ENCODE data around the gene SURF2. TPM values are rescaled to one million over a fixed set of nuclear protein-coding genes. Genes with fewer than 3 reads are reported as not detected.

SURF2 gene
- total RNA-seq, 1 experiment from 2014 or later = 39.5 TPM

- no TSS peak for BruUV-seq (replicated peaks)
- Mint-ChIP-seq H3K27ac (ENCODE audit: low read depth, unreplicated experiment) (no peak overlapping the region), H3K4me1 (ENCODE audit: insufficient read depth, unreplicated experiment) (no peaks in the 10 kb centered on the region), H3K9me3 (ENCODE audit: unreplicated experiment) (no peaks in the 10 kb centered on the region), H3K36me3 (ENCODE audit: insufficient read depth, unreplicated experiment) (no peaks in the 10 kb centered on the region), H3K4me3 (ENCODE audit: unreplicated experiment) (no peak overlapping the region), H3K27me3 (ENCODE audit: insufficient read depth, unreplicated experiment) (no peaks in the 10 kb centered on the region)
- ChIA-PET POLR2A (no interaction called here), CTCF (interaction anchor here (2.1 kb wide), 1 partner anchor 198 kb away, joined by 7 read pairs; no protein-coding TSS in a partner anchor)
- no peak for DNase-seq (ENCODE audit: unreplicated experiment)
- TF ChIP-seq CTCF (IDR thresholded peaks at IDR 0.05; ENCODE audit: unreplicated experiment) = no peak
- intact Hi-C loops (cut with micrococcal nuclease) = no loop called here
These were observed 28.5 kb downstream of the SURF2 start for GRCh38 chr9:133384736-133385321.

GRCh38 chr9:133385452-133385851 is 29.1 kb downstream of the SURF2 start:
- POLR2A ChIA-PET = no interaction called here
- Mint-ChIP-seq H3K4me1 (ENCODE audit: insufficient read depth, unreplicated experiment) (no peaks in the 10 kb centered on the region), H3K36me3 (ENCODE audit: insufficient read depth, unreplicated experiment) (no peaks in the 10 kb centered on the region), H3K27ac (ENCODE audit: low read depth, unreplicated experiment) (no peak overlapping the region), H3K9me3 (ENCODE audit: unreplicated experiment) (no peaks in the 10 kb centered on the region), H3K27me3 (ENCODE audit: insufficient read depth, unreplicated experiment) (no peaks in the 10 kb centered on the region), H3K4me3 (ENCODE audit: unreplicated experiment) (no peak overlapping the region)
- CTCF ChIA-PET = interaction anchor here (2.1 kb wide), 1 partner anchor 199 kb away, joined by 7 read pairs; no protein-coding TSS in a partner anchor
- TF ChIP-seq CTCF (IDR thresholded peaks at IDR 0.05; ENCODE audit: unreplicated experiment) = no peak
- no peak for DNase-seq (ENCODE audit: unreplicated experiment)
- intact Hi-C loops (cut with micrococcal nuclease) = no loop called here
- BruUV-seq (replicated peaks) = no TSS peak

GRCh38 chr9:133386338-133386737 is 30.0 kb downstream of the SURF2 start:
- Mint-ChIP-seq H3K9me3 (ENCODE audit: unreplicated experiment) (no peaks in the 10 kb centered on the region), H3K4me1 (ENCODE audit: insufficient read depth, unreplicated experiment) (no peaks in the 10 kb centered on the region), H3K27me3 (ENCODE audit: insufficient read depth, unreplicated experiment) (no peaks in the 10 kb centered on the region), H3K4me3 (ENCODE audit: unreplicated experiment) (no peak overlapping the region), H3K36me3 (ENCODE audit: insufficient read depth, unreplicated experiment) (no peaks in the 10 kb centered on the region), H3K27ac (ENCODE audit: low read depth, unreplicated experiment) (no peak overlapping the region)
- no peak for DNase-seq (ENCODE audit: unreplicated experiment)
- no TSS peak for BruUV-seq (replicated peaks)
- POLR2A ChIA-PET = interaction anchor here (0.7 kb wide), 1 partner anchor 10 kb away, joined by 3 read pairs; the partner anchor contains the start of gene STKLD1
- CTCF ChIA-PET = interaction anchor here (0.6 to 2.1 kb wide), 2 partner anchors 200 to 1825 kb away, joined by 3 to 7 read pairs; no protein-coding TSS in a partner anchor
- no peak for TF ChIP-seq CTCF (IDR thresholded peaks at IDR 0.05; ENCODE audit: unreplicated experiment)
- intact Hi-C loops (cut with micrococcal nuclease) = no loop called here

GRCh38 chr9:133387680-133388079 is 31.3 kb downstream of the SURF2 start:
- no peak for DNase-seq (ENCODE audit: unreplicated experiment)
- no peak overlapping the region for H3K27ac Mint-ChIP-seq (ENCODE audit: low read depth, unreplicated experiment)
- no peak for TF ChIP-seq CTCF (IDR thresholded peaks at IDR 0.05; ENCODE audit: unreplicated experiment)
- no peak overlapping the region for H3K4me3 Mint-ChIP-seq (ENCODE audit: unreplicated experiment)
- no peaks in the 10 kb centered on the region for H3K27me3 Mint-ChIP-seq (ENCODE audit: insufficient read depth, unreplicated experiment)
- no TSS peak for BruUV-seq (replicated peaks)
- POLR2A ChIA-PET = interaction anchor here (0.8 kb wide), 1 partner anchor 8 kb away, joined by 4 read pairs; no protein-coding TSS in a partner anchor
- H3K36me3 Mint-ChIP-seq (ENCODE audit: insufficient read depth, unreplicated experiment) = no peaks in the 10 kb centered on the region
- no peaks in the 10 kb centered on the region for H3K4me1 Mint-ChIP-seq (ENCODE audit: insufficient read depth, unreplicated experiment)
- H3K9me3 Mint-ChIP-seq (ENCODE audit: unreplicated experiment) = no peaks in the 10 kb centered on the region
- intact Hi-C loops (cut with micrococcal nuclease) = no loop called here
- CTCF ChIA-PET = no interaction called here

Data from MCF 10A (cell line).